ENCODE results near the gene WNT3. TPM values are rescaled to one million over a fixed set of nuclear protein-coding genes. Genes with fewer than 3 reads are reported as not detected.

The WNT3 gene
- total RNA-seq, 1 experiment from 2014 or later: 8.8 TPM

- ChIA-PET POLR2A (no interaction called here), CTCF (no interaction called here)
- intact Hi-C loops (cut with micrococcal nuclease; ENCODE audit: unreplicated experiment): no loop called here
- no peaks in the 10 kb centered on the region for H3K27me3 ChIP-seq (replicated peaks; ENCODE audit: control insufficient read depth, insufficient read depth, low read length)
- no peaks in the 10 kb centered on the region for H3K9me3 ChIP-seq
- H3K4me1 Mint-ChIP-seq (ENCODE audit: low read depth, unreplicated experiment): no peaks in the 10 kb centered on the region
- no peaks in the 10 kb centered on the region; the same call in 1 of the 2 replicates for H3K36me3 ChIP-seq (ENCODE audit: control insufficient read depth, insufficient read depth, low read length)
- no peaks in the 10 kb centered on the region for H3K36me3 Mint-ChIP-seq (ENCODE audit: insufficient read depth, unreplicated experiment)
- H3K4me3 Mint-ChIP-seq (ENCODE audit: unreplicated experiment): no peak overlapping the region
- no peaks in the 10 kb centered on the region for H3K9me3 Mint-ChIP-seq (ENCODE audit: unreplicated experiment)
- no TSS peak for BruUV-seq (replicated peaks)
- peaks cover 3% of the 10 kb centered on the region for H3K27me3 Mint-ChIP-seq (ENCODE audit: insufficient read depth, unreplicated experiment)
- H3K27ac Mint-ChIP-seq (ENCODE audit: unreplicated experiment): no peak overlapping the region
- H3K4me1 ChIP-seq: peaks cover 9% of the 10 kb centered on the region; the same call in 1 of the 2 replicates
- TF ChIP-seq CTCF (IDR thresholded peaks at IDR 0.05; ENCODE audit: insufficient read depth in 1 of 2, low read depth in 1 of 2, low read length in 1 of 2, severe bottlenecking in 1 of 2, unreplicated experiment in 1 of 2): no peak
- DNase-seq: no peak
- no peak overlapping the region for H3K4me3 ChIP-seq (ENCODE audit: low read depth, low read length)
Observed at GRCh38 chr17:46819906-46820351, 1.4 kb upstream of the WNT3 start.

GRCh38 chr17:46818929-46819859, 702 bp upstream of the WNT3 start:
- POLR2A ChIA-PET: no interaction called here
- H3K36me3 Mint-ChIP-seq (ENCODE audit: insufficient read depth, unreplicated experiment): no peaks in the 10 kb centered on the region
- Histone ChIP-seq H3K4me3 (ENCODE audit: low read depth, low read length) (peak overlapping the region; percentile 31), H3K27me3 (replicated peaks; ENCODE audit: control insufficient read depth, insufficient read depth, low read length) (no peaks in the 10 kb centered on the region), H3K9me3 (no peaks in the 10 kb centered on the region), H3K4me1 (peaks cover 17% of the 10 kb centered on the region; the same call in 1 of the 2 replicates), H3K36me3 (ENCODE audit: control insufficient read depth, insufficient read depth, low read length) (no peaks in the 10 kb centered on the region; the same call in 1 of the 2 replicates)
- H3K9me3 Mint-ChIP-seq (ENCODE audit: unreplicated experiment): no peaks in the 10 kb centered on the region
- H3K4me1 Mint-ChIP-seq (ENCODE audit: low read depth, unreplicated experiment): no peaks in the 10 kb centered on the region
- peak overlapping the region; percentile 63 for H3K4me3 Mint-ChIP-seq (ENCODE audit: unreplicated experiment)
- H3K27me3 Mint-ChIP-seq (ENCODE audit: insufficient read depth, unreplicated experiment): peaks cover 3% of the 10 kb centered on the region
- CTCF ChIA-PET: no interaction called here
- H3K27ac Mint-ChIP-seq (ENCODE audit: unreplicated experiment): no peak overlapping the region
- no peak for TF ChIP-seq CTCF (IDR thresholded peaks at IDR 0.05; ENCODE audit: insufficient read depth in 1 of 2, low read depth in 1 of 2, low read length in 1 of 2, severe bottlenecking in 1 of 2, unreplicated experiment in 1 of 2)
- DNase-seq: no peak
- intact Hi-C loops (cut with micrococcal nuclease; ENCODE audit: unreplicated experiment): no loop called here
- no TSS peak for BruUV-seq (replicated peaks)

- TF ChIP-seq CTCF (IDR thresholded peaks at IDR 0.05; ENCODE audit: insufficient read depth in 1 of 2, low read depth in 1 of 2, low read length in 1 of 2, severe bottlenecking in 1 of 2, unreplicated experiment in 1 of 2): no peak
- intact Hi-C loops (cut with micrococcal nuclease; ENCODE audit: unreplicated experiment): no loop called here
- ChIA-PET POLR2A (no interaction called here), CTCF (no interaction called here)
- H3K36me3 Mint-ChIP-seq (ENCODE audit: insufficient read depth, unreplicated experiment): no peaks in the 10 kb centered on the region
- H3K27me3 Mint-ChIP-seq (ENCODE audit: insufficient read depth, unreplicated experiment): peaks cover 3% of the 10 kb centered on the region
- no peaks in the 10 kb centered on the region for H3K9me3 ChIP-seq
- no peaks in the 10 kb centered on the region for H3K4me1 Mint-ChIP-seq (ENCODE audit: low read depth, unreplicated experiment)
- H3K27ac Mint-ChIP-seq (ENCODE audit: unreplicated experiment): no peak overlapping the region
- H3K4me1 ChIP-seq: peaks cover 18% of the 10 kb centered on the region; the same call in 1 of the 2 replicates
- no TSS peak for BruUV-seq (replicated peaks)
- H3K36me3 ChIP-seq (ENCODE audit: control insufficient read depth, insufficient read depth, low read length): no peaks in the 10 kb centered on the region; the same call in 1 of the 2 replicates
- no peak overlapping the region for H3K4me3 ChIP-seq (ENCODE audit: low read depth, low read length)
- no peak for DNase-seq
- H3K4me3 Mint-ChIP-seq (ENCODE audit: unreplicated experiment): peak overlapping the region; percentile 63
- H3K27me3 ChIP-seq (replicated peaks; ENCODE audit: control insufficient read depth, insufficient read depth, low read length): no peaks in the 10 kb centered on the region
- no peaks in the 10 kb centered on the region for H3K9me3 Mint-ChIP-seq (ENCODE audit: unreplicated experiment)
Observed at GRCh38 chr17:46817901-46818209, 637 bp downstream of the WNT3 start.
